22Rv1 (cell line): ENCODE data around the gene ITGB3BP.
"Not testable (repeated sequence)": the region's sequence is repeated elsewhere in the genome, so short reads cannot be mapped to it uniquely, and the experiment has no call there.

Source experiments
- H3K27ac ChIP-seq: fragments of 450-650 bp; 2 replicates; pipeline ENCODE4 v1.5.1; 2017
- ZFX ChIP-seq: fragments of 450-650 bp; IDR thresholded peaks from 2 replicates; pipeline ENCODE4 v1.6.1; 2017; ENCODE audit warnings: antibody characterized with exemption, borderline replicate concordance
- TF ChIP-seq, protein P1 (sequence below): fragments of 450-650 bp; IDR thresholded peaks from 2 replicates; pipeline ENCODE4 v1.5.1; 2017; ENCODE audit warnings: mild to moderate bottlenecking

The ITGB3BP gene

DNA sequence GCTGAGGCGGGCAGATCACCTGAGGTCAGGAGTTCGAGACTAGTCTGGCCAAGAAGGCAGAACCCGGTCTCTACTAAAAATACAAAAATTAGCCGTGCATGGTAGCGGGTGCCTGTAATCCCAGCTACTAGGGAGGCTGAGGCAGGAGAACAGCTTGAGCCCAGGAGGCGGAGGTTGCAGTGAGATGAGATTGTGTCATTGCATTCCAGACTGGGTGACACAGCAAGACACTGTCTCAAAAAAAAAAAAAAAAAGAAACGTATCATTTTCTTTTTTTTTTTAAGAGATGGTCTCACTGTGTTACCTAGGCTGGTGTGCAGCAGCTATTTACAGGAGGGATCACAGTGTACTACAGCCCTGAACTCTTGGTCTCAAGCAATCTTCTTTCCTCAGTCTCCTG is 47.3 kb downstream of the ITGB3BP start:
- H3K27ac ChIP-seq: no peak overlapping the region

DNA sequence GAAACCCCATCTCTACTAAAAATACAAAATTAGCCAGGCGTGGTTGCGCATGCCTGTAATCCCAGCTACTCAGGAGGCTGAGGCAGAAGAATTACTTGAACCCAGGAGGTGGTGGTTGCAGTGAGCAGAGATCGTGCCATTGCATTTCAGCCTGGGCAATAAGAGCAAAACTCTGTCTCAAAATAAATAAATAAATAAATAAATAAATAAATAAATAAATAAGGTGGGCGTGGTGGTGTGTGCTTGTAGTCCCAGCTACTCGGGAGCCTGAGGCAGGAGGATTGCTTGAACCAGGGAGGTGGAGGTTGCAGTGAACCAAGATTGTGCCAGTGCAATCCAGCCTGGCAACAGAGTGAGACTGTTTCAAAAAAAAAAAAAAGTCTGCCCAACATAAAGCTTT is 54.3 kb downstream of the ITGB3BP start:
- not testable (repeated sequence) for H3K27ac ChIP-seq

More for the DNA sequence above, 47.3 kb downstream of the ITGB3BP start:
- TF ChIP-seq, protein P1, sequence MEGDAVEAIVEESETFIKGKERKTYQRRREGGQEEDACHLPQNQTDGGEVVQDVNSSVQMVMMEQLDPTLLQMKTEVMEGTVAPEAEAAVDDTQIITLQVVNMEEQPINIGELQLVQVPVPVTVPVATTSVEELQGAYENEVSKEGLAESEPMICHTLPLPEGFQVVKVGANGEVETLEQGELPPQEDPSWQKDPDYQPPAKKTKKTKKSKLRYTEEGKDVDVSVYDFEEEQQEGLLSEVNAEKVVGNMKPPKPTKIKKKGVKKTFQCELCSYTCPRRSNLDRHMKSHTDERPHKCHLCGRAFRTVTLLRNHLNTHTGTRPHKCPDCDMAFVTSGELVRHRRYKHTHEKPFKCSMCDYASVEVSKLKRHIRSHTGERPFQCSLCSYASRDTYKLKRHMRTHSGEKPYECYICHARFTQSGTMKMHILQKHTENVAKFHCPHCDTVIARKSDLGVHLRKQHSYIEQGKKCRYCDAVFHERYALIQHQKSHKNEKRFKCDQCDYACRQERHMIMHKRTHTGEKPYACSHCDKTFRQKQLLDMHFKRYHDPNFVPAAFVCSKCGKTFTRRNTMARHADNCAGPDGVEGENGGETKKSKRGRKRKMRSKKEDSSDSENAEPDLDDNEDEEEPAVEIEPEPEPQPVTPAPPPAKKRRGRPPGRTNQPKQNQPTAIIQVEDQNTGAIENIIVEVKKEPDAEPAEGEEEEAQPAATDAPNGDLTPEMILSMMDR: no peak
- no peak for TF ChIP-seq ZFX

DNA sequence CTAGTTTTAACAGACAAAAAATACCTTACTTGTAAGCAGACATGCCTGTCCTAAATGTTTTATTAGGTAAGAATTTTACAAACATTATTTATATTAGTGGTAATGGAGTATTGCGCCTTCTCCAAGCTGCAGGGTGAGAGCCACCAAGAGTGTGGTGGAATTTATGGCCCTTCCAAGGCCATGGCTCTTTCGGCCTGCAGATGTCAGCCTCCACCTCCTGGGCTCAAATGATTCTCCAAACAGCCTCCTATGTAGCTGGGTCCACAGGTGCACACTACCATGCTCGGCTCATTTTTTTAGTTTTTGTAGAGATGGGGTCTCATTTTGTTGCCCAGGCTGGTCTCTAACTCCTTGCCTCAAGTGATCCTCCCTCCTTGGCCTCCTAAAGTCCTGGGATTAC is 56.3 kb downstream of the ITGB3BP start:
- no peak for TF ChIP-seq ZFX
- TF ChIP-seq, protein P1: peak; percentile 26; the same call in 1 of the 2 replicates
- no peak overlapping the region for H3K27ac ChIP-seq

DNA sequence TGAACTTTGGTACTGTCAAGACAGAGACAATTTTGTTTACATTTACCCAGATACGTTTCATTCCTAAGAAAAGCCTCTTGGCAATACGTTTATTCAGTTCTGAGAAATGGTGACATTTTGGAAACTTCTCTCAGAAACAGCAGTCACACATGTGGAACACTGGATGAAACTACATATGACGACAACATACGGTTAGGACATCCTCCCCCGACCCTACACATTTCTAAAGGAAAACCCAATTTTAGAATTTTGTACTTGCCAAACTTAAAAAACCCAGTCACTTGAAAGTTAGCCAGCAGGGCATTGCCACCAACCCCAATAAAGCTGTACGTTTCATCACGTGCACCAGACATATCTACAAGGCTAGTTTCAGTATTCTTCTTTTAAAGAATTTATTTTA is 56.8 kb downstream of the ITGB3BP start:
- TF ChIP-seq ZFX: no peak
- TF ChIP-seq, protein P1: no peak
- H3K27ac ChIP-seq: no peak overlapping the region

DNA sequence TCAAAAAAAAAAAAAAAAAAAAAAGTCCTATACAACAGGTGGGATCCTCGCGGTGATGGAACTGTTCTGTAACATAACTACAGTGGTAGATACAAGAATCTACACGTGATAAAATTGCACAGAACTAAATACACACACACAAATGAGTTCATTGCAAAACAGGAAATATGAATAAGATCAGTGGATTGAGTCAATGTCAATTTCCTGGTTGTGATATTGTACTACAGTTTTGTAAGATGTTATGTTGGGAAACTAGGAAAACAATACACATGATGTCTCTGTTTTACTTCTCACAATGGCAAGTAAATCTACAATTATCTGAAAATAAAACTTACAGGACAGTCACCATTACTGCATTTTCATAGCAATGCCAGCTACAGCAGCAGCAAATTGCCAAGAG is 59.8 kb downstream of the ITGB3BP start:
- H3K27ac ChIP-seq: no peak overlapping the region
- no peak for TF ChIP-seq ZFX
- TF ChIP-seq, protein P1: no peak

DNA sequence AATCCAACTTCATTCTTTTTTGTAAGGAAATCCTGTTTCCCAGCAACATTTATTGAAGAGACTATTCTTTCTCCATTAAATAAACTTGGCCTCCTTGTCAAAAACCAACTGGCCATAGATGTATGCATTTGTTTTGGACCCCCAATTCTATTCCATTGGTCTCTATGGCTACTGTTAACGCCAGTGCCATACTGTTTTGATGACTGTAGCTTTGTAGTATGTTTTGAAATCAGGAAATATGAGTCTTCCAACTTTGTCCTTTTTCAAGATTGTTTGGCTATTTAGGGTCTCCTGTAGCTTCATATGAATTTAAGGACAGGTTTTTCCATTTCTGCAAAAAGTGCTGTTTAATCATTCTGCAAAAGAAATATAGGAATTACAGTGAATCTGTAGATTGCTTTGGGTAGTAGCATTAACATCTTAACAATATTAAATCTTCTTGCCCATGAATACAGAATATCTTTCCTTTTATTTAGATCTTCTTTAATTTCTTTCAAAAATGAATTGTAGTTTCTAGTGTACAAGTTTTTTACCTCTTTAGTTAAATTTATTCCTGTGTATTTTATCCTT is 61.3 kb downstream of the ITGB3BP start:
- no peak overlapping the region for H3K27ac ChIP-seq
- TF ChIP-seq, protein P1: no peak
- no peak for TF ChIP-seq ZFX

DNA sequence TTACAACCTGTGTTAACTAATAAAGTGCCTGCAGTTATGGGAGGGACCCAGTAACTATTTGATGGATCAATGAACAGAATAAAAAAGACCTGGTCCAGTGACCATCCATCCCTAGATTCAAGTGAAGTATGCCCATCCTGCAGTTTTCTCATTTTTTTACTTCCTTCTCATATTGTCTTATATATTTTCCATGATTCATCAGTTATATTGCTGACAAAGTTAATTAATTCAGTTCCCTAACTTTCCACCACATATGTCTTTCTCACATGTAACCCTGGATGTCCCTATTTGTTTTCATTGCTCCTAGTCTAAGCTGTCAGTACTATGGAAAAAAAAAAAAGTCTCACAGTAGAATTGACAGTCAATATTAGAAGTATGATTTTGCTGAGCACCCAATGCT is 64.3 kb downstream of the ITGB3BP start:
- no peak for TF ChIP-seq ZFX
- no peak overlapping the region for H3K27ac ChIP-seq

DNA sequence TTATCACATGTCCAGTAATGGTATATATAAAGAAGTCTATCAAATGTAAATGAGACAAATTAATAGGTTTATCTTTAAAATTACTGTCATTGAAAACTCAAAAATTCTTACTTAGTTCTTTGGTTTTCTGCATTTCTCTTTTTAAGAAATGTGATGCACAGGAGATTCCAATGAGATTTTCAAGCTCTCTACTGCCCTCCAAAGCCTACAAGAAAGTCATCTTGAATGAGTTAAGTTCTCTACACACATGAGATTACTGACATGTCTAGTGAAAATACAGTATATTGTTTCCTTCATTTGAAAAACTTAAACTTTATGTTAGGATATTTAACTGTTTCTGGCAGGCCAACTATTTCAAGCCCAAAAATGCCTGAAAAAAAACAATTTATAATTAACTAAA is 68.8 kb downstream of the ITGB3BP start:
- TF ChIP-seq, protein P1: peak; percentile 22; the same call in 1 of the 2 replicates
- TF ChIP-seq ZFX: no peak
- H3K27ac ChIP-seq: no peak overlapping the region
